Fibroblast of lung (primary cell): ENCODE data around the gene GNB3. TPM values are rescaled to one million over a fixed set of nuclear protein-coding genes. Genes with fewer than 3 reads are reported as not detected.
"Not testable (repeated sequence)": the region's sequence is repeated elsewhere in the genome, so short reads cannot be mapped to it uniquely, and the experiment has no call there.

Source experiments
- DNase-seq, 2 donors: peaks; one replicate each; pipeline versions ENCODE4 v3.0.0 to v3.0.0-alpha.2; 2010; ENCODE audit warnings: low read depth in 2 of 2
- H2AFZ ChIP-seq: 2 replicates; pipeline ENCODE4 v1.5.1; 2012; ENCODE audit warnings: low read length, control low read depth, inconsistent platforms
- H3K27ac ChIP-seq: 2 replicates; pipeline ENCODE4 v1.5.1; 2011; ENCODE audit warnings: low read length, control low read depth; ENCODE audit not compliant: insufficient read depth
- H3K27me3 ChIP-seq: 2 replicates; pipeline ENCODE4 v1.5.1; 2011; ENCODE audit warnings: mild to moderate bottlenecking, low read length; ENCODE audit not compliant: control insufficient read depth, insufficient read depth
- H3K36me3 ChIP-seq: 2 replicates; pipeline ENCODE4 v1.5.1; 2011; ENCODE audit warnings: low read length; ENCODE audit not compliant: control insufficient read depth, insufficient read depth
- H3K4me1 ChIP-seq: 2 replicates; pipeline ENCODE4 v1.5.1; 2011; ENCODE audit warnings: low read length; ENCODE audit not compliant: control insufficient read depth, insufficient read depth; ENCODE audit errors: extremely low read depth
- H3K4me2 ChIP-seq: 2 replicates; pipeline ENCODE4 v1.5.1; 2011; ENCODE audit warnings: low read length, control low read depth; ENCODE audit not compliant: insufficient read depth; ENCODE audit errors: extremely low read depth
- H3K4me3 ChIP-seq, 4 experiments: fragments of 200-600 bp in 1 of 4; sonication (generic) in 1 of 4; replicated peaks in 1 of 4; 2 replicates each; pipeline ENCODE4 v1.5.1; 2011 to 2016; ENCODE audit warnings: low read length in 4 of 4, low read depth in 3 of 4, mild to moderate bottlenecking in 3 of 4, control low read depth in 2 of 4, inconsistent platforms in 1 of 4, mixed read lengths in 1 of 4; ENCODE audit not compliant: insufficient read depth in 1 of 4; ENCODE audit errors: control extremely low read depth in 1 of 4
- H3K79me2 ChIP-seq: 2 replicates; pipeline ENCODE4 v1.5.1; 2012; ENCODE audit warnings: mild to moderate bottlenecking, low read length, inconsistent platforms; ENCODE audit not compliant: control insufficient read depth, insufficient read depth
- H3K9ac ChIP-seq: 2 replicates; pipeline ENCODE4 v1.5.1; 2011; ENCODE audit warnings: mild to moderate bottlenecking, low read length, control low read depth; ENCODE audit not compliant: insufficient read depth
- H3K9me3 ChIP-seq: 2 replicates; pipeline ENCODE4 v1.5.1; 2012; ENCODE audit warnings: low read depth, low read length; ENCODE audit not compliant: control insufficient read depth, insufficient read depth
- H4K20me1 ChIP-seq: 2 replicates; pipeline ENCODE4 v1.5.1; 2011; ENCODE audit warnings: low read length; ENCODE audit not compliant: control insufficient read depth, insufficient read depth; ENCODE audit errors: extremely low read depth
- EZH2 ChIP-seq: IDR thresholded peaks from 2 replicates; pipeline ENCODE4 v1.5.1; 2012; ENCODE audit warnings: low read length, control low read depth, mild to moderate bottlenecking; ENCODE audit errors: missing control alignments
- polyA plus RNA-seq, 2 donors: library from polyadenylated mRNA; depleted of rRNA in 1 of 2; stranded (reverse) in 1 of 2; unstranded in 1 of 2; fragments of >200 nt; gene quantifications; 2 replicates each; pipeline ENCODE4 v1.2.1, GENCODE V29; 2011 to 2012; ENCODE audit warnings: missing spikeins in 1 of 2
- total RNA-seq: library from RNA; depleted of rRNA; stranded (reverse); fragments of >200 nt; gene quantifications from 2 replicates; pipeline ENCODE4 v1.2.1, GENCODE V29; 2014
- TF ChIP-seq, protein P1 (sequence below), 2 donors: IDR thresholded peaks in 1 of 2; conservative IDR thresholded peaks in 1 of 2; 1 replicate in 1 of 2; 2 replicates in 1 of 2; pipeline ENCODE4 v1.5.1; 2011 to 2012; ENCODE audit warnings: low read length in 2 of 2, control low read depth in 1 of 2, inconsistent platforms in 1 of 2, low read depth in 1 of 2, mild to moderate bottlenecking in 1 of 2

Gene GNB3
- total and polyA plus RNA-seq, 2 donors (not counting 1 experiment from before 2014, with no cell fraction given), result 1.7 to 2.7 TPM

DNA sequence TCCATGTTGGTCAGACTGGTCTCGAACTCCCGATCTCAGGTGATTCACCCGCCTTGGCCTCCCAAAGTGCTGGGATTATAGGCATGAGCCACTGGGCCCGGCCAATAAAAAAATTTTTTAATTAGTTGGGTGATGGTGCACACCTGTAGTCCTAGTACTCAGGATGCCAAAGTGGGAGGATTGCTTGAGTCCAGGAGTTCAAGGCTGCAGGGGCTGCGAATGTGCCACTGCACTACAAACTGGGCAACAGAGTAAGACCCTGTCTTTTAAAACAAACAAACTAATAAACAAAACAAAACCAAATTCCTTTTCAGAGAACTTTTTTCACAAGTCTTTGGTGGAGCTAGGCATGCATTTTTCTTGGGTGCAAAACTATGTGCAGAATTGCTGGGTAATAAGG is 42.5 kb downstream of the GNB3 start:
- Histone ChIP-seq H3K4me1 (no peaks in the 10 kb centered on the region), H3K9me3 (no peaks in the 10 kb centered on the region), H3K79me2 (no peaks in the 10 kb centered on the region), H3K9ac (no peak overlapping the region), H3K4me2 (no peak overlapping the region), H3K27ac (no peak overlapping the region), H3K4me3 (no peak overlapping the region), H2AFZ (no peak overlapping the region), H3K36me3 (peaks cover 8% of the 10 kb centered on the region), H4K20me1 (no peaks in the 10 kb centered on the region), H3K27me3 (no peaks in the 10 kb centered on the region)
- DNase-seq, result no peak
- no peak for TF ChIP-seq EZH2
- TF ChIP-seq, protein P1, sequence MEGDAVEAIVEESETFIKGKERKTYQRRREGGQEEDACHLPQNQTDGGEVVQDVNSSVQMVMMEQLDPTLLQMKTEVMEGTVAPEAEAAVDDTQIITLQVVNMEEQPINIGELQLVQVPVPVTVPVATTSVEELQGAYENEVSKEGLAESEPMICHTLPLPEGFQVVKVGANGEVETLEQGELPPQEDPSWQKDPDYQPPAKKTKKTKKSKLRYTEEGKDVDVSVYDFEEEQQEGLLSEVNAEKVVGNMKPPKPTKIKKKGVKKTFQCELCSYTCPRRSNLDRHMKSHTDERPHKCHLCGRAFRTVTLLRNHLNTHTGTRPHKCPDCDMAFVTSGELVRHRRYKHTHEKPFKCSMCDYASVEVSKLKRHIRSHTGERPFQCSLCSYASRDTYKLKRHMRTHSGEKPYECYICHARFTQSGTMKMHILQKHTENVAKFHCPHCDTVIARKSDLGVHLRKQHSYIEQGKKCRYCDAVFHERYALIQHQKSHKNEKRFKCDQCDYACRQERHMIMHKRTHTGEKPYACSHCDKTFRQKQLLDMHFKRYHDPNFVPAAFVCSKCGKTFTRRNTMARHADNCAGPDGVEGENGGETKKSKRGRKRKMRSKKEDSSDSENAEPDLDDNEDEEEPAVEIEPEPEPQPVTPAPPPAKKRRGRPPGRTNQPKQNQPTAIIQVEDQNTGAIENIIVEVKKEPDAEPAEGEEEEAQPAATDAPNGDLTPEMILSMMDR (conservative IDR thresholded peaks at IDR 0.05 in 1 of 2, IDR thresholded peaks at IDR 0.05 in 1 of 2; ENCODE audit: low read depth in 1 of 2, low read length in 2 of 2), result no peak

DNA sequence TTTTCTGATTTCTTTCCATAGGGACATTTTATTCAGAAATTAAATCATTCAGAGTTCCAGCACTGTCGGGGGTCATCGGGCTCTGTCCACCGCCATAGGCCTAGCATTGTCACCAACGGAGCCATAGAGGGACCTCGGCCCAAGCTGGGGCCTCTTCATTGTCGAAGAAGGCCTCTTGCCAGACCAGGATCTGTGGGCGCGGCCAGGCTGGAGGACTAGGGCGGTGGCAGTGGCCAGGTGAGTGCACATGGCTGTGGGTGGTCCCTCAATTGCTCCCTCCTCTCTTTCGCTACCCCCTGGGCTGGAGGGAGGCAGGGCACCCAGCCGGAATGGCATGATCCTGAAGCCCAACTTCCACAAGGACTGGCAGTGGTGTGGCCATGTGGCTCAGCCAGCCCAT is 43.0 kb downstream of the GNB3 start:
- Histone ChIP-seq H3K79me2 (no peaks in the 10 kb centered on the region), H3K36me3 (peaks cover 8% of the 10 kb centered on the region), H3K9me3 (no peaks in the 10 kb centered on the region), H4K20me1 (no peaks in the 10 kb centered on the region), H2AFZ (no peak overlapping the region), H3K4me3 (no peak overlapping the region), H3K27ac (no peak overlapping the region), H3K4me1 (no peaks in the 10 kb centered on the region), H3K27me3 (no peaks in the 10 kb centered on the region), H3K9ac (no peak overlapping the region), H3K4me2 (no peak overlapping the region)
- no peak for DNase-seq
- TF ChIP-seq, protein P1 (conservative IDR thresholded peaks at IDR 0.05 in 1 of 2, IDR thresholded peaks at IDR 0.05 in 1 of 2; ENCODE audit: low read depth in 1 of 2, low read length in 2 of 2), result no peak
- no peak for TF ChIP-seq EZH2

DNA sequence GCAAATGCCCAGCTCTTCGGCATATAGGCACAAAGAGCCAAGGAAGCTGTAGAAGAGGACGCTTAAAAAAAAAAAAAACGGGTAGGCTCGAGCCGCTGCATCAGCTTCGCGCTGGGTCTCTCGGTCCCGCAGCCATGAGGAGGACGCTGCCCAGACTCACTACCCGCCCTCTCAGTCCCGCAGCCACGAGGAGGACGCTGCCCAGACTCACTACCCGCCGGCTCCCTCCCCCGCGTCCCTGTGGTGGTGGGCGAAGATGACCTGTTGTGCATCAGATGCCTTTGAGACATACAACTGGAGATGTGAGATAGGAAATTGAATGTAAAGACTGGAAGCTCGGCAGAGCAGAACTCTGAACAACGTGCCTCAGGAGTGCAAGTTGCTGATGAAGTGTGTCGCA is 43.8 kb downstream of the GNB3 start:
- Histone ChIP-seq H3K9me3 (no peaks in the 10 kb centered on the region), H3K4me3 (no peak overlapping the region), H2AFZ (no peak overlapping the region), H3K27ac (no peak overlapping the region), H3K27me3 (no peaks in the 10 kb centered on the region), H3K4me2 (no peak overlapping the region), H3K4me1 (no peaks in the 10 kb centered on the region), H3K9ac (no peak overlapping the region), H3K36me3 (peaks cover 8% of the 10 kb centered on the region), H4K20me1 (no peaks in the 10 kb centered on the region), H3K79me2 (no peaks in the 10 kb centered on the region)
- no peak for DNase-seq
- TF ChIP-seq EZH2, result no peak
- TF ChIP-seq, protein P1 (conservative IDR thresholded peaks at IDR 0.05 in 1 of 2, IDR thresholded peaks at IDR 0.05 in 1 of 2; ENCODE audit: low read depth in 1 of 2, low read length in 2 of 2), result no peak

DNA sequence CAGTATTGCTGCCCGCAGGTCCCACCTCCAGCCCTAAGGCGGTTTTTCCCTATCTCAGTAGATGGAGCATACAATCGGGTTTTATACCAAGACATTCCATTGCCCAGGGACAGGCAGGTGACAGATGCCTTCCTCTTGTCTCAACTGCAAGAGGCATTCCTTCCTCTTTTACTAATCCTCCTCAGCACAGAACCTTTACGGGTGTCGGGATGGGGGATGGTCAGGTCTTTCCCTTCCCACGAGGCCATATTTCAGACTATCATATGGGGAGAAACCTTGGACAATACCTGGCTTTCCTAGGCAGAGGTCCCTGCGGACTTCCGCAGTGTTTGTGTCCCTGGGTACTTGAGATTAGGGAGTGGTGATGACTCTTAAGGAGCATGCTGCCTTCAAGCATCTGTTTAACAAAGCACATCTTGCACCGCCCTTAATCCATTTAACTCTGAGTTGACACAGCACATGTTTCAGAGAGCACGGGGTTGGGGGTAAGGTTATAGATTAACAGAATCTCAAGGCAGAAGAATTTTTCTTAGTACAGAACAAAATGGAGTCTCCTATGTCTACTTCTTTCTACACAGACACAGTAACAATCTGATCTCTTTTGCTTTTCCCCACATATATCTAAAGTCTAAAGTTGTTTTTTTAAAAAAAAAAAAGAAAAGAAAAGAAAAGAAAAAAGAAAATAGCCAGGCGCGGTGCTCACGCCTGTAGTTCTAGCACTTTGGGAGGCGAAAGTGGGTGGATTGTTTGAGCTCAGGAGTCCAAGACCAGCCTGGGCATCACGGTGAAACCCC is 45.7 kb downstream of the GNB3 start:
- not testable (repeated sequence) for H3K4me2 ChIP-seq, H3K79me2 ChIP-seq, H3K36me3 ChIP-seq, H3K4me1 ChIP-seq, H3K27me3 ChIP-seq, H3K9me3 ChIP-seq, H3K27ac ChIP-seq, H3K4me3 ChIP-seq, DNase-seq, H4K20me1 ChIP-seq, H3K9ac ChIP-seq, H2AFZ ChIP-seq
